ENCODE results near the gene ONECUT3. TPM values are rescaled to one million over a fixed set of nuclear protein-coding genes. Genes with fewer than 3 reads are reported as not detected.

ONECUT3 gene
- total and polyA plus RNA-seq, 9 of the 15 experiments (the other 6 are each of a cell fraction or from before 2014, with no cell fraction given), result not detected

DNA sequence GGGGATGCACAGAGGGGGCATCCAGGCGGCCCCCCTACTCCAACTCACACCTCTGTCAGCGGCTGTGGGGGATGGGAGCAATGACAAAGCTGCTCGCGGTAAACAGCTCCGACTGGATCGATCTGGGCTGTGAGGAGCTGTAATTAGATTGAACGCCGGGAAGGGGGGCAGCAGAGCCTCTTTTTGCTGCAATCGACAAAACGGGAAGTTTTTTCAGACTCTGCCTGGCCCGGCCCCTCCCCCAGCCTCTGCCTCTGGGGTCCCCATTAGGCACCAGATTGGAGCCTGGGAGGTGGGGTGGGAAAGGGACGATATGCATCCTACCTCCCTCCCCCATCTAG, 16.3 kb downstream of the ONECUT3 start:
- no peak for DNase-seq (ENCODE audit: extremely low read depth in 1 of 4, low spot score in 3 of 4)
- intact Hi-C loops (cut with micrococcal nuclease), result loop anchor here (5.0 to 10.0 kb wide), 2 partner anchors 162 to 225 kb away; partner anchors contain the start of gene UQCR11
- no peaks in the 10 kb centered on the region for H3K9me1 ChIP-seq (ENCODE audit: control insufficient read depth, insufficient read depth, low read length)
- in situ Hi-C loops (cut with MboI), result loop anchor here (5.0 to 10.0 kb wide), 2 partner anchors 97 to 225 kb away; no protein-coding TSS in a partner anchor
- no TSS peak for BruUV-seq (replicated peaks)
- no peak overlapping the region for H3K27ac ChIP-seq (ENCODE audit: extremely low read depth, low read depth, low read length)
- H3K36me3 ChIP-seq (ENCODE audit: control insufficient read depth, insufficient read depth, low read length), result no peaks in the 10 kb centered on the region
- H3K4me2 ChIP-seq (ENCODE audit: insufficient read depth, low read length), result no peak overlapping the region
- ChIA-PET POLR2A (no interaction called here), CTCF (ENCODE audit: low intra/inter-chr PET ratio) (interaction anchor here (1.8 kb wide), 1 partner anchor 99 kb away, joined by 5 read pairs; no protein-coding TSS in a partner anchor)
- H3K4me3 ChIP-seq, result no peak overlapping the region
- peaks cover 0 to 11% of the 10 kb centered on the region in 2 experiments; a peak in 2 of 5 replicates for H3K27me3 ChIP-seq (ENCODE audit: control insufficient read depth in 2 of 2, insufficient read depth in 2 of 2, low read length in 2 of 2)
- H2AFZ ChIP-seq (ENCODE audit: low read depth, low read length), result no peak overlapping the region
- ATAC-seq, result no peak
- H4K20me1 ChIP-seq (replicated peaks; ENCODE audit: control insufficient read depth, insufficient read depth, low read length), result no peaks in the 10 kb centered on the region
- no peaks in the 10 kb centered on the region for H3K79me2 ChIP-seq (ENCODE audit: control insufficient read depth, insufficient read depth, low read length)
- TF ChIP-seq CBX1 (IDR thresholded peaks at IDR 0.05; ENCODE audit: low read depth), result 0 out of 2 replicates have a peak, but pooled peaks have one; percentile 1
- TF ChIP-seq HDAC3 (IDR thresholded peaks at IDR 0.05; ENCODE audit: borderline replicate concordance, partially characterized antibody), result no peak
- under 1% methylated on average over 11 of the region's 12 CpGs for whole genome bisulfite sequencing (ENCODE audit: insufficient coverage, low coverage, missing lambda C conversion rate)
- FAIRE-seq, result no peak
- H3K9me3 ChIP-seq (replicated peaks; ENCODE audit: control insufficient read depth, insufficient read depth, low read depth, low read length), result peaks cover 9% of the 10 kb centered on the region
- H3K9ac ChIP-seq (ENCODE audit: insufficient read depth in 1 of 2, low read depth in 2 of 2, low read length in 2 of 2), result no peak overlapping the region
- H3K4me1 ChIP-seq (replicated peaks in 1 of 2; ENCODE audit: control insufficient read depth in 2 of 2, insufficient read depth in 2 of 2, low read length in 2 of 2), result peaks cover 9 to 46% of the 10 kb centered on the region in 2 experiments; a peak in 4 of 5 replicates

DNA sequence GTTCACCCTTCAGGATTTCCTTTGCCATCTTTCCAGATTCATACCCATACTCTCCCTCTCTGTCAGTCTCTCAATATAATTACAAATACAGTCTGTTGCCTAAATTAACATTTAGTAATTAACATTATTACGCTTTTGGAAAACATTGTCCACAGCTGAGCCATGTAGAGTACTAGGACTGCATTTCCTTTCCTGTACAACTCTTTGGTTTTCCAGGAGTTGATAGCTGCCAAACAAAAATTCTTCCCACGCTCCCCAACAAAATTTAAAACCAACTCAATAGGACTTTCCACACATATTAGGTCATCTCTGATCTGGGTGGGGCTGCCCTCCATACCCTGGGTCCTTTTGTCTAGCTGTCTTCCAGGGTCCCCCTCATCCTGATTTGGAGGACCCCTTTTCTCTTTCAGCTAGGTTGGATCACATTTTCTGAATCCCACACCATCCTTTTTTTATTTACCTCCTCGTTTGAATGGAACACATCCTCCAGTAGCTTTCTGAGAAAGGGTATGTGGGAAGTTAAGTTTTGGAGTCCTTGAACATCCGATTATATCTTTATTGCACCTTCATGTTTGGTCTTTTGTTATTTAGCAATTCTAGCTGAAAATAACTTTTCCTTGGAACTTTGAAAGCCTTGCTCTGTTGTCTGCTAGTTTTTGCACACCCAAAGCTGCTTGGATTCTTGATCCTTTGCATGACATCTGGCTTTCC, 17.7 kb downstream of the ONECUT3 start:
- Histone ChIP-seq H2AFZ (ENCODE audit: low read depth, low read length) (no peak overlapping the region), H3K9ac (ENCODE audit: insufficient read depth in 1 of 2, low read depth in 2 of 2, low read length in 2 of 2) (no peak overlapping the region), H3K4me2 (ENCODE audit: insufficient read depth, low read length) (no peak overlapping the region), H3K27ac (ENCODE audit: extremely low read depth, low read depth, low read length) (no peak overlapping the region), H3K27me3 (ENCODE audit: control insufficient read depth in 2 of 2, insufficient read depth in 2 of 2, low read length in 2 of 2) (peaks cover 0 to 11% of the 10 kb centered on the region in 2 experiments; a peak in 2 of 5 replicates), H3K9me1 (ENCODE audit: control insufficient read depth, insufficient read depth, low read length) (no peaks in the 10 kb centered on the region), H3K36me3 (ENCODE audit: control insufficient read depth, insufficient read depth, low read length) (no peaks in the 10 kb centered on the region), H3K79me2 (ENCODE audit: control insufficient read depth, insufficient read depth, low read length) (no peaks in the 10 kb centered on the region), H3K4me3 (no peak overlapping the region), H4K20me1 (replicated peaks; ENCODE audit: control insufficient read depth, insufficient read depth, low read length) (no peaks in the 10 kb centered on the region), H3K4me1 (replicated peaks in 1 of 2; ENCODE audit: control insufficient read depth in 2 of 2, insufficient read depth in 2 of 2, low read length in 2 of 2) (peaks cover 9 to 45% of the 10 kb centered on the region in 2 experiments; a peak in 4 of 5 replicates), H3K9me3 (replicated peaks; ENCODE audit: control insufficient read depth, insufficient read depth, low read depth, low read length) (peaks cover 11% of the 10 kb centered on the region)
- POLR2A ChIA-PET, result interaction anchor here (0.8 to 1.5 kb wide), 4 partner anchors 10 to 49 kb away, joined by 3 read pairs; no protein-coding TSS in a partner anchor
- intact Hi-C loops (cut with micrococcal nuclease), result no loop called here
- FAIRE-seq (no peak), ATAC-seq (no peak), DNase-seq (ENCODE audit: extremely low read depth in 1 of 4, low spot score in 3 of 4) (no peak)
- no TSS peak for BruUV-seq (replicated peaks)
- in situ Hi-C loops (cut with MboI), result no loop called here
- 7% methylated on average over 4 of the region's 4 CpGs for WGBS (ENCODE audit: insufficient coverage, low coverage, missing lambda C conversion rate)
- CTCF ChIA-PET (ENCODE audit: low intra/inter-chr PET ratio), result interaction anchor here (0.6 to 1.8 kb wide), 2 partner anchors 100 to 120 kb away, joined by 4 to 5 read pairs; no protein-coding TSS in a partner anchor
- TF ChIP-seq MBD2 (IDR thresholded peaks at IDR 0.05; ENCODE audit: borderline replicate concordance, low read depth) (no peak), POLR2AphosphoS2 (IDR thresholded peaks at IDR 0.05; ENCODE audit: low read length) (no peak), CBX3 (IDR thresholded peaks at IDR 0.05; ENCODE audit: borderline replicate concordance in 1 of 2, low read length in 2 of 2) (peak in 1 of 2 experiments; percentile 96; a peak in 2 of 3 replicates), CTBP1 (IDR thresholded peaks at IDR 0.05; ENCODE audit: borderline replicate concordance) (no peak), SAFB2 (IDR thresholded peaks at IDR 0.05; ENCODE audit: borderline replicate concordance, low read depth, low read length, severe bottlenecking) (no peak), TAF1 (IDR thresholded peaks at IDR 0.05; ENCODE audit: control insufficient read depth, extremely low read depth, insufficient read depth, low read length, severe bottlenecking) (no peak), TRIM28 (IDR thresholded peaks at IDR 0.05) (peak; percentile 92), MECOM (CRISPR knock-in tag; IDR thresholded peaks at IDR 0.05) (no peak), LCOR (CRISPR knock-in tag; IDR thresholded peaks at IDR 0.05) (no peak), BCOR (IDR thresholded peaks at IDR 0.05) (peak; percentile 67), MEF2A (IDR thresholded peaks at IDR 0.05; ENCODE audit: control insufficient read depth, low read depth, low read length) (no peak), PPARD (CRISPR knock-in tag; IDR thresholded peaks at IDR 0.05) (no peak)
- TF ChIP-seq, protein P1, sequence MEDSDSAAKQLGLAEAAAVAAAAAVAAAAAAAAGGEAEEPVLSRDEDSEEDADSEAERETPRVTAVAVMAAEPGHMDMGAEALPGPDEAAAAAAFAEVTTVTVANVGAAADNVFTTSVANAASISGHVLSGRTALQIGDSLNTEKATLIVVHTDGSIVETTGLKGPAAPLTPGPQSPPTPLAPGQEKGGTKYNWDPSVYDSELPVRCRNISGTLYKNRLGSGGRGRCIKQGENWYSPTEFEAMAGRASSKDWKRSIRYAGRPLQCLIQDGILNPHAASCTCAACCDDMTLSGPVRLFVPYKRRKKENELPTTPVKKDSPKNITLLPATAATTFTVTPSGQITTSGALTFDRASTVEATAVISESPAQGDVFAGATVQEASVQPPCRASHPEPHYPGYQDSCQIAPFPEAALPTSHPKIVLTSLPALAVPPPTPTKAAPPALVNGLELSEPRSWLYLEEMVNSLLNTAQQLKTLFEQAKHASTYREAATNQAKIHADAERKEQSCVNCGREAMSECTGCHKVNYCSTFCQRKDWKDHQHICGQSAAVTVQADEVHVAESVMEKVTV (CRISPR knock-in tag; IDR thresholded peaks at IDR 0.05), result no peak
